CD1c-positive myeloid dendritic cell (primary cell): ENCODE measurements around the gene ALDH4A1.
"Not testable (repeated sequence)": the region's sequence is repeated elsewhere in the genome, so short reads cannot be mapped to it uniquely, and the experiment has no call there.

ENCODE experiments used
- DNase-seq: peaks from one replicate; pipeline ENCODE4 v3.0.0-alpha.2; 2016; ENCODE audit errors: extremely low spot score

Gene ALDH4A1

DNA sequence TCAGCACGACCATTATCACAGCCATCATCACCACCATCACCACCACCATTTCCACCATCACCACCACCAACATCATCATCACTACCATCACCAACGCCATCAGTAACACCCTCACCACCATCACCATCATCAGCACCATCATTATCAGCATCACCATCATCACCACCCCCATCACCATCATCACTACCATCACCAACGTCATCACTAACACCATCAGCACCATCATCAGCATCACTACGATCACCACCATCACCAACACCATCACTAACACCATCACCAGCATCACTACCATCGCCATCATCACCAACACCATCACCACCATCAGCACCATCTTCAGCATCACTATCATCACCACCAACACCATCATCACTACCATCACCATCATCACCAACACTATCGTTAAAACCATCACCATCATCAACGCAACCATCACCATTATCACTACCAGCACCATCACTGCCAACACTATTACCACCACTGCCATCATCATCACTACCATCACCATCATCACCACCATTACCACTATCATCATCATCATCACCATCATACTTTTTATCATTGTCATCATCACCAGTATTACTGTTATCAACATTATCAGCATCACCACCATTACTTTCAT is 44.2 kb downstream of the ALDH4A1 start:
- no peak for DNase-seq

- DNase-seq: no peak
Measured at GRCh38 chr1:18856435-18856834, 45.9 kb downstream of the ALDH4A1 start.

DNA sequence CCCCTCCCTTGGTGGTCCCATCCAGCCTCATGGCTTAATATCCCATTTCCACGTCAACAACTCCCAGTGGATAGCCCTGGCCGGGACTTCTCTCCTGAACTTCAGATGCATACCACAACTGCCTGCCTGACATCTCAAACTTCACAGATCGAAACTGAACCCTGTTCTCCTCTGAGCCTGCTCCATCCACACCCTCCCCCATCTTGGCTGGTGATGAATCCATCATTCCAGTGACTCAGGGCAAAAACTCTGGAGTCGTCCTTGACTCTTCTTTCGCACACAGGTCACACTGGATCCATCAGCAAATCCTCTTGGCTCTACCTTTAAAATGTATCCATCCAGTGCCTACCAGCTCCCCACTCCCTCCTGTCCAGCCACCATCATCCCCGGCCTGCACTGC is 46.8 kb downstream of the ALDH4A1 start:
- no peak for DNase-seq

- DNase-seq: no peak
Measured at GRCh38 chr1:18854331-18855025, 47.9 kb downstream of the ALDH4A1 start.

GRCh38 chr1:18852501-18852900 is 49.9 kb downstream of the ALDH4A1 start:
- DNase-seq: no peak

- no peak for DNase-seq
Measured at GRCh38 chr1:18849261-18849711, 53.1 kb downstream of the ALDH4A1 start.

- DNase-seq: not testable (repeated sequence)
Measured at GRCh38 chr1:18847723-18848122, 54.6 kb downstream of the ALDH4A1 start.

GRCh38 chr1:18840145-18840544 is 62.2 kb downstream of the ALDH4A1 start:
- DNase-seq: no peak

DNA sequence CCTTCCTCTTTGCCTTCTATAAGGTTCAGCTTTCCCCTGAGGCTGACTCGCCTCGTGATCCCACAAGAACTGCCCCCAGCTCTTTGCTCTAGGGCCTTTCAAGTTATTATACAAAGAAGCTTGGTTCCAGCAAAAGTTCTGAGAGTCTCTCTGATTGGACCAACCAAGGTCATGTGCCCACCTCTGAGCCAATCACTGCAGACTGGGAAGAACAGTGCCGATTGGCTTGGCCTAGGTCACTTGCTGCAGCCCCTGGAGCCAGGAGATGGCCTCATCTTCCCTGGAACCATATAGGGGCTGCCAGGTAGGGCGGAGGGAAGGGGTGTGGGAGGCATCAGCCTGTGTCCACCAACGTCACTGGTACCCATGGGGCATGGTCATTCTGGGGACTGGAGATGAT is 65.7 kb downstream of the ALDH4A1 start:
- DNase-seq: no peak

DNA sequence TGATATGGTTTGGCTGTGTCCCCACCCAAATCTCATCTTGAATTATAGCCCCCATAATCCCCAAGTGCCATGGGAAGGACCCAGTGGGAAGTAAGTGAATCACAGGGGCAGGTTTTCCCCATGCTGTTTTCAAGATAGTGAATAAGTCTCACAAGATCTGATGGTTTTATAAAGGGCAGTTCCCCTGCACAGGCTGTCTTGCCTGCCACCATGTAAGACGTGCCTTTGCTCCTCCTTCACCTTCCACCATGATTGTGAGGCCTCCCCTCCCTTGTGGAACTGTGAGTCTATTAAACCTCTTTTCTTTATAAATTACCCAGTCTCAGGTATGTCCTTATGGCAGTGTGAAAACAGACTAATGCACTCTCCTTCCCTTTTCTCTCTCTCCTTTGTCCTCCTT is 70.0 kb downstream of the ALDH4A1 start:
- DNase-seq: not testable (repeated sequence)

DNA sequence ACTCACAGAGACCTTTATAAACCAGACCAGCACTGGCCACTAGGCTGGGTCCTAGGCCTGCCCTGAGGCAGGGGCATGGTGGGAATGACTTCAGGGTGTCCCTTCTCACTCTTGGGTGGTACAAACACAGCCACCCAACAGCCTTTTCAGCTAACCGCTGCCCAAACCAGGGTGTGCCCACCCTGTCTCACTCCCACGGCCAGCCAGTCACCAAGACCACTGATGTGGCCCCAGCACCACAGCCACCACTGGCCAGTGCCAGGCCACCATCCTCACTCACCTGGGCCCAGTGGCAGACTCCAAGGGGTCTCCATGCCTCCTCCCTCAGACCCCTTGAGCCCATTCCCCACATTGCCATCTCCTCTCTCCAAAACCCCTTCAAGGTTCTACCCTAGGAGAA is 70.7 kb downstream of the ALDH4A1 start:
- DNase-seq: no peak

GRCh38 chr1:18830596-18830995 is 71.8 kb downstream of the ALDH4A1 start:
- DNase-seq: no peak

DNA sequence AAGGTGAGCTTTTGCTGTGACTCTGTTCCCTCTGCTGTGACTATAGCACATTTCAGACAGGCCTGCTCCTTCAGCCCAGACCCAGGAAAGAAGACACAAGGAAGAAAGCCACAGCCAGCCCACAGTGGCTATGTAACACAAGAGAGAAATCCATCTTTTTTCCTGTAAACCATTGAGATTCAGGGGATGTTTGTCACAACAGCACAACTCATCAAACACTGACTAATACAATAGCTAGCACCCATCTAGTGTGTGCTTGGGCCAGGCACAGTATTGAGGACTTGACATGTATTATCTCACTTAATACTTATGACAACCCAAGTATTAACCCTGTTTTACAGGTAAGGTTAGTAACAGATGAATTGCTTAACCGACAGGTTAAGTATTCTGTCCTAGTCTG is 72.7 kb downstream of the ALDH4A1 start:
- no peak for DNase-seq

DNA sequence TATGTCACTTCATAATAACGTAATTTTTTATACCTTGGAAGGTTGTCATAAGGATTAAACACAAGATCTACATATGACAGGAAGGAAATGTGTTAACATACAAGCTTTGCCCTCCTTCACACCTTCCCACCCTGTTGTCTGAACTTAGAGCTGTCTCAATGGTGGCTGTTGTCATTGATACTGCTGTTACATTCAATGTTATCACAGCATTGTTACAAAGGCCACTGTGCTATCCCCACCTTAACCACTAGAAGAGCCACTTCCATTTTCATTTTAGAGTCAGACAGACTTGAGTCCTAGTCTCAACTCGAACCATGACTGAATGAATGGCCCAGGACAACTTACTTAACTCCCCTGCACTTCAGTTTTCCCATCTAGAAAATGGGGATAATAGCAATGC is 74.1 kb downstream of the ALDH4A1 start:
- DNase-seq: no peak

GRCh38 chr1:18823438-18823837 is 78.9 kb downstream of the ALDH4A1 start:
- no peak for DNase-seq
